WTC11 (cell line): ENCODE results near the gene FAR2. TPM values are rescaled to one million over a fixed set of nuclear protein-coding genes. Genes with fewer than 3 reads are reported as not detected.

Experiments used
- ATAC-seq: fragments of 200-7000 bp; cut with Tn5 transposase; 2 replicates; pipeline ENCODE4 v1.10.0; 2021; ENCODE audit warnings: mild to moderate bottlenecking, moderate library complexity
- CTCF ChIA-PET: fragments of 300-600 bp; sonication (Branson Sonifier 250); formaldehyde crosslinking; loops from one replicate; lab custom pipeline; 2021; ENCODE audit warnings: antibody characterized with exemption; lab: Charles Lee
- POLR2A ChIA-PET: fragments of 350-600 bp; sonication (Branson Sonifier 250); formaldehyde crosslinking; loops from one replicate; lab custom pipeline; 2021; ENCODE audit warnings: antibody characterized with exemption; lab: Charles Lee
- DNase-seq: peaks from one replicate; pipeline ENCODE4 v3.0.0; 2021; ENCODE audit warnings: low spot score
- H3K27ac Mint-ChIP-seq: 2 replicates; pipeline ENCODE4 v1.8.0; 2021; ENCODE audit warnings: mixed read lengths
- H3K27me3 Mint-ChIP-seq: 2 replicates; pipeline ENCODE4 v1.8.0; 2021; ENCODE audit warnings: low read depth, mild to moderate bottlenecking, moderate library complexity, mixed read lengths
- H3K36me3 Mint-ChIP-seq: 2 replicates; pipeline ENCODE4 v1.8.0; 2021; ENCODE audit warnings: mixed read lengths
- H3K4me1 Mint-ChIP-seq: 2 replicates; pipeline ENCODE4 v1.8.0; 2022; ENCODE audit warnings: mixed read lengths
- H3K4me3 Mint-ChIP-seq: 2 replicates; pipeline ENCODE4 v1.8.0; 2021; ENCODE audit warnings: mild to moderate bottlenecking, moderate library complexity, mixed read lengths
- H3K9me3 Mint-ChIP-seq: 2 replicates; pipeline ENCODE4 v1.8.0; 2021; ENCODE audit warnings: mixed read lengths
- CREM ChIP-seq: sonication (generic); formaldehyde crosslinking; IDR thresholded peaks from 2 replicates; pipeline ENCODE4 v1.8.1; 2022; ENCODE audit warnings: mild to moderate bottlenecking, missing genetic modification reagents, moderate library complexity
- CTCF ChIP-seq: fragments of 200-600 bp; IDR thresholded peaks from 2 replicates; pipeline ENCODE4 v1.8.0; 2022; ENCODE audit warnings: antibody characterized with exemption
- ERG ChIP-seq: fragments of 250-450 bp; sonication (Bioruptor Pico); IDR thresholded peaks from 2 replicates; pipeline ENCODE4 v1.8.0; 2021; ENCODE audit warnings: mild to moderate bottlenecking
- FOXJ3 ChIP-seq: sonication (generic); formaldehyde crosslinking; IDR thresholded peaks from 2 replicates; pipeline ENCODE4 v1.9.0; 2021; ENCODE audit warnings: missing genetic modification reagents, mild to moderate bottlenecking, borderline replicate concordance
- FOXP1 ChIP-seq: sonication (generic); formaldehyde crosslinking; IDR thresholded peaks from 2 replicates; pipeline ENCODE4 v1.8.0; 2022; ENCODE audit warnings: missing genetic modification reagents, mild to moderate bottlenecking, moderate library complexity, borderline replicate concordance
- KAT7 ChIP-seq: sonication (generic); formaldehyde crosslinking; IDR thresholded peaks from 2 replicates; pipeline ENCODE4 v1.8.1; 2023; ENCODE audit warnings: missing genetic modification reagents, mild to moderate bottlenecking, borderline replicate concordance
- MYBL2 ChIP-seq: sonication (generic); formaldehyde crosslinking; IDR thresholded peaks from 2 replicates; pipeline ENCODE4 v1.8.1; 2023; ENCODE audit warnings: mild to moderate bottlenecking, moderate library complexity, missing genetic modification reagents
- NR1H2 ChIP-seq: sonication (generic); formaldehyde crosslinking; IDR thresholded peaks from 2 replicates; pipeline ENCODE4 v1.9.0; 2021; ENCODE audit warnings: mild to moderate bottlenecking, moderate library complexity, missing genetic modification reagents
- SMAD3 ChIP-seq: sonication (generic); formaldehyde crosslinking; IDR thresholded peaks from 2 replicates; pipeline ENCODE4 v1.8.0; 2022; ENCODE audit warnings: missing genetic modification reagents, mild to moderate bottlenecking, borderline replicate concordance
- SMAD4 ChIP-seq: sonication (generic); formaldehyde crosslinking; IDR thresholded peaks from 2 replicates; pipeline ENCODE4 v1.8.0; 2022; ENCODE audit warnings: mild to moderate bottlenecking, missing genetic modification reagents
- SOX15 ChIP-seq: fragments of 250-450 bp; sonication (Bioruptor Pico); IDR thresholded peaks from 2 replicates; pipeline ENCODE4 v1.9.0; 2021; ENCODE audit warnings: mild to moderate bottlenecking
- TEAD1 ChIP-seq: sonication (generic); formaldehyde crosslinking; IDR thresholded peaks from 2 replicates; pipeline ENCODE4 v1.8.0; 2022; ENCODE audit warnings: mild to moderate bottlenecking, missing genetic modification reagents
- ZMAT4 ChIP-seq: fragments of 250-450 bp; sonication (Bioruptor Pico); IDR thresholded peaks from 2 replicates; pipeline ENCODE4 v1.9.0; 2021; ENCODE audit warnings: mild to moderate bottlenecking
- ZNF138 ChIP-seq: sonication (generic); formaldehyde crosslinking; conservative IDR thresholded peaks from 2 replicates; pipeline ENCODE4 v1.8.1; 2022; ENCODE audit warnings: mild to moderate bottlenecking, moderate library complexity, missing genetic modification reagents
- ZNF317 ChIP-seq: sonication (generic); formaldehyde crosslinking; IDR thresholded peaks from 2 replicates; pipeline ENCODE4 v1.8.1; 2023; ENCODE audit warnings: low read depth, mild to moderate bottlenecking, moderate library complexity, missing genetic modification reagents, borderline replicate concordance
- ZNF512 ChIP-seq: sonication (generic); formaldehyde crosslinking; IDR thresholded peaks from 2 replicates; pipeline ENCODE4 v1.8.1; 2022; ENCODE audit warnings: missing genetic modification reagents, borderline replicate concordance
- total RNA-seq: library from RNA; stranded (reverse); gene quantifications from 3 replicates; pipeline ENCODE4 v1.2.3, GENCODE V29; 2021
- TF ChIP-seq, protein P1 (sequence below): sonication (generic); formaldehyde crosslinking; IDR thresholded peaks from 2 replicates; pipeline ENCODE4 v1.8.0; 2022; ENCODE audit warnings: missing genetic modification reagents
- TF ChIP-seq, protein P2 (sequence below): sonication (generic); formaldehyde crosslinking; IDR thresholded peaks from 2 replicates; pipeline ENCODE4 v1.8.1; 2023; ENCODE audit warnings: mild to moderate bottlenecking, moderate library complexity, missing genetic modification reagents

The FAR2 gene
- total RNA-seq, 1 experiment from 2014 or later = 20.0 TPM

GRCh38 chr12:29239336-29239735 lies 90.3 kb downstream of the FAR2 start (continued):
- no peak for TF ChIP-seq KAT7 (CRISPR knock-in tag)
- no peak for TF ChIP-seq NR1H2 (CRISPR knock-in tag)
- no peak for TF ChIP-seq SMAD3 (CRISPR knock-in tag)
- no peak for TF ChIP-seq SMAD4 (CRISPR knock-in tag)
- no peak for TF ChIP-seq CTCF
- no peak for TF ChIP-seq CREM
- no peak for TF ChIP-seq MYBL2 (CRISPR knock-in tag)
- TF ChIP-seq ZNF317 (CRISPR knock-in tag) = no peak
- TF ChIP-seq TEAD1 (CRISPR knock-in tag) = no peak

DNA sequence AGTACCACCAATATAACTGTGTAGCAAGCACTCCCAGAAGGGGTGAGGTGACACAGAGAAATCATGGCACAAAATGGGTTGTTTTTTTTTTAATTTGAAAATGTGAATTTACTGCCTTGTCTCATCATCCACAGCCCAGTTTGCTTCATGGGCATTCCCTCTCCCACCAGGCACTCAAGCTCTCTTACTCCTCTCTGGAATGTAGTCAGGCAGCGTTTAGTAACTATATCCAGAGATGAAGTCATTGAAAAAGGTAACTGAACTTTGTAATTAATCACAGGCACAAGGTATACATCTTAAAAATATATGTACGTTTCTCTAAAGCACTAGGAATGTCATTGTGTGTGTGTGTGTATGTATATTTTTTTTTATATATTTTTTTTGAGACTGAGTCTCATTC lies 91.4 kb downstream of the FAR2 start:
- TF ChIP-seq FOXP1 (CRISPR knock-in tag) (no peak), ERG (CRISPR knock-in tag) (no peak), ZNF512 (CRISPR knock-in tag) (no peak), SOX15 (CRISPR knock-in tag) (no peak), ZMAT4 (no peak), ZNF138 (CRISPR knock-in tag) (no peak), CTCF (no peak), FOXJ3 (CRISPR knock-in tag) (no peak)
- TF ChIP-seq, protein P1, sequence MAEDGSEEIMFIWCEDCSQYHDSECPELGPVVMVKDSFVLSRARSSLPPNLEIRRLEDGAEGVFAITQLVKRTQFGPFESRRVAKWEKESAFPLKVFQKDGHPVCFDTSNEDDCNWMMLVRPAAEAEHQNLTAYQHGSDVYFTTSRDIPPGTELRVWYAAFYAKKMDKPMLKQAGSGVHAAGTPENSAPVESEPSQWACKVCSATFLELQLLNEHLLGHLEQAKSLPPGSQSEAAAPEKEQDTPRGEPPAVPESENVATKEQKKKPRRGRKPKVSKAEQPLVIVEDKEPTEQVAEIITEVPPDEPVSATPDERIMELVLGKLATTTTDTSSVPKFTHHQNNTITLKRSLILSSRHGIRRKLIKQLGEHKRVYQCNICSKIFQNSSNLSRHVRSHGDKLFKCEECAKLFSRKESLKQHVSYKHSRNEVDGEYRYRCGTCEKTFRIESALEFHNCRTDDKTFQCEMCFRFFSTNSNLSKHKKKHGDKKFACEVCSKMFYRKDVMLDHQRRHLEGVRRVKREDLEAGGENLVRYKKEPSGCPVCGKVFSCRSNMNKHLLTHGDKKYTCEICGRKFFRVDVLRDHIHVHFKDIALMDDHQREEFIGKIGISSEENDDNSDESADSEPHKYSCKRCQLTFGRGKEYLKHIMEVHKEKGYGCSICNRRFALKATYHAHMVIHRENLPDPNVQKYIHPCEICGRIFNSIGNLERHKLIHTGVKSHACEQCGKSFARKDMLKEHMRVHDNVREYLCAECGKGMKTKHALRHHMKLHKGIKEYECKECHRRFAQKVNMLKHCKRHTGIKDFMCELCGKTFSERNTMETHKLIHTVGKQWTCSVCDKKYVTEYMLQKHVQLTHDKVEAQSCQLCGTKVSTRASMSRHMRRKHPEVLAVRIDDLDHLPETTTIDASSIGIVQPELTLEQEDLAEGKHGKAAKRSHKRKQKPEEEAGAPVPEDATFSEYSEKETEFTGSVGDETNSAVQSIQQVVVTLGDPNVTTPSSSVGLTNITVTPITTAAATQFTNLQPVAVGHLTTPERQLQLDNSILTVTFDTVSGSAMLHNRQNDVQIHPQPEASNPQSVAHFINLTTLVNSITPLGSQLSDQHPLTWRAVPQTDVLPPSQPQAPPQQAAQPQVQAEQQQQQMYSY (CRISPR knock-in tag) = no peak
- TF ChIP-seq, protein P2, sequence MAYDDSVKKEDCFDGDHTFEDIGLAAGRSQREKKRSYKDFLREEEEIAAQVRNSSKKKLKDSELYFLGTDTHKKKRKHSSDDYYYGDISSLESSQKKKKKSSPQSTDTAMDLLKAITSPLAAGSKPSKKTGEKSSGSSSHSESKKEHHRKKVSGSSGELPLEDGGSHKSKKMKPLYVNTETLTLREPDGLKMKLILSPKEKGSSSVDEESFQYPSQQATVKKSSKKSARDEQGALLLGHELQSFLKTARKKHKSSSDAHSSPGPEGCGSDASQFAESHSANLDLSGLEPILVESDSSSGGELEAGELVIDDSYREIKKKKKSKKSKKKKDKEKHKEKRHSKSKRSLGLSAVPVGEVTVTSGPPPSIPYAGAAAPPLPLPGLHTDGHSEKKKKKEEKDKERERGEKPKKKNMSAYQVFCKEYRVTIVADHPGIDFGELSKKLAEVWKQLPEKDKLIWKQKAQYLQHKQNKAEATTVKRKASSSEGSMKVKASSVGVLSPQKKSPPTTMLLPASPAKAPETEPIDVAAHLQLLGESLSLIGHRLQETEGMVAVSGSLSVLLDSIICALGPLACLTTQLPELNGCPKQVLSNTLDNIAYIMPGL (CRISPR knock-in tag) = no peak
- Mint-ChIP-seq H3K36me3 (no peaks in the 10 kb centered on the region), H3K27ac (no peak overlapping the region), H3K4me3 (no peak overlapping the region), H3K27me3 (peaks cover 15% of the 10 kb centered on the region), H3K9me3 (no peaks in the 10 kb centered on the region), H3K4me1 (peaks cover 45% of the 10 kb centered on the region)
- ATAC-seq = no peak
- no peak for DNase-seq
- CTCF ChIA-PET = no interaction called here
- POLR2A ChIA-PET = no interaction called here
